MM.1S (cell line): ENCODE measurements around the gene CLEC9A.

ENCODE experiments used
- CTCF ChIP-seq: fragments of 300-600 bp; sonication (generic); IDR thresholded peaks from 2 replicates; pipeline ENCODE4 v1.5.1; 2016; ENCODE audit warnings: antibody characterized with exemption, low read length, mixed read lengths
- EZH2 ChIP-seq: fragments of 300-600 bp; sonication (generic); optimal IDR thresholded peaks from 2 replicates; pipeline ENCODE3; 2017; ENCODE audit warnings: low read depth, mild to moderate bottlenecking, antibody characterized with exemption, low read length, mixed read lengths

GRCh38 chr12:10067264-10067663 lies 36.8 kb downstream of the CLEC9A start:
- no peak for TF ChIP-seq CTCF
- TF ChIP-seq EZH2: no peak
